Endothelial cell of umbilical vein (primary cell): ENCODE measurements around the gene KAT6B.

Experiments
- CTCF ChIP-seq, 2 donors: IDR thresholded peaks; 1 replicate in 1 of 2; 2 replicates in 1 of 2; pipeline ENCODE4 v1.5.1; 2011; ENCODE audit warnings: low read length in 2 of 2, mild to moderate bottlenecking in 2 of 2, moderate library complexity in 2 of 2, control low read depth in 1 of 2, inconsistent platforms in 1 of 2, low read depth in 1 of 2; ENCODE audit not compliant: insufficient read depth in 1 of 2; ENCODE audit errors: extremely low read depth in 1 of 2
- GATA2 ChIP-seq: IDR thresholded peaks from 2 replicates; pipeline ENCODE4 v1.7.0; 2011; ENCODE audit warnings: low read depth, mild to moderate bottlenecking, moderate library complexity, mixed read lengths, low read length; ENCODE audit not compliant: insufficient read length, insufficient read depth
- MYC ChIP-seq: IDR thresholded peaks from one replicate; pipeline ENCODE4 v1.6.1; 2011; ENCODE audit warnings: mild to moderate bottlenecking, low read depth, low read length

DNA sequence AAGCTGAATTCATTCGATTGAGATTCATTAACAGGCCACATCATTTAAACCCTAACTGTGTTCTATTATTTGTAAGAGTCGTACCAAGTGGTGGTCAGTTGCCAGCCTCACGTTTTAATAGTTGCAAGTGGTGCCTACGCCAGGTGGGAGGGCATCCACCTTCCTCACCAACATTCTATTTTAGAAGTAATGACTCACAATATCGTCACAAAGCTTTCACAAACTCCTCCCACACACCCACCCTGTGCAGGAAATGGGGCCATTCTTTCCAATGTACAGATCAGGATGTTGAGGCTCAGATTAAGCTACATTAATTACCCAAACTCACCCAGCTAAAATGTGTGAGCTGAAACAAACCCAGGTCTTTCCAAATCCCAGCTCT is 207.7 kb downstream of the KAT6B start:
- TF ChIP-seq MYC, result no peak
- TF ChIP-seq CTCF (IDR thresholded peaks at IDR 0.05; ENCODE audit: extremely low read depth in 1 of 2, insufficient read depth in 1 of 2, low read depth in 1 of 2, low read length in 2 of 2), result no peak
- no peak for TF ChIP-seq GATA2
